GM21576 (cell line): ENCODE measurements around the gene SPHK2.
"Not testable (repeated sequence)": the region's sequence is repeated elsewhere in the genome, so short reads cannot be mapped to it uniquely, and the experiment has no call there.

ENCODE experiments used
- ATAC-seq: cut with Tn5 transposase; IDR thresholded peaks from one replicate; pipeline ENCODE4 v1.9.1; 2021; ENCODE audit warnings: mild to moderate bottlenecking, moderate library complexity; ENCODE audit not compliant: unreplicated experiment

Gene SPHK2

GRCh38 chr19:48676887-48677286 is 57.6 kb downstream of the SPHK2 start:
- ATAC-seq = no peak

- no peak for ATAC-seq
Observed at GRCh38 chr19:48678201-48678600, 58.9 kb downstream of the SPHK2 start.

- not testable (repeated sequence) for ATAC-seq
Observed at GRCh38 chr19:48680006-48680405, 60.7 kb downstream of the SPHK2 start.
